Measurements from ENCODE around the gene ZNF853. TPM values are rescaled to one million over a fixed set of nuclear protein-coding genes. Genes with fewer than 3 reads are reported as not detected.
"Not testable (repeated sequence)": the region's sequence is repeated elsewhere in the genome, so short reads cannot be mapped to it uniquely, and the experiment has no call there.

The ZNF853 gene
- polyA plus RNA-seq, 1 of the 3 experiments (the other 2 are of a cell fraction): 15.9 TPM

GRCh38 chr7:6634021-6634420, 18.6 kb downstream of the ZNF853 start:
- CTCF ChIA-PET: interaction anchor here (0.6 to 3.0 kb wide), 2 partner anchors 44 to 76 kb away, joined by 3 to 11 read pairs; partner anchors contain the start of gene INTS15
- 85% methylated on average over 8 of the region's 8 CpGs for WGBS (ENCODE audit: low lambda C conversion rate)
- no peaks in the 10 kb centered on the region for H4K20me1 ChIP-seq (ENCODE audit: insufficient read depth)

GRCh38 chr7:6634971-6635370, 19.6 kb downstream of the ZNF853 start:
- H3K9me3 ChIP-seq; H3F3A ChIP-seq (replicated peaks; ENCODE audit: insufficient read depth); H3K27me3 ChIP-seq (ENCODE audit: insufficient read depth); H3K36me3 ChIP-seq (replicated peaks in 1 of 2; ENCODE audit: control insufficient read depth in 1 of 2, insufficient read depth in 2 of 2, low read length in 1 of 2); H3K4me3 ChIP-seq (ENCODE audit: low read depth in 2 of 2, low read length in 1 of 2); H3K27ac ChIP-seq (ENCODE audit: low read depth in 2 of 2, low read length in 1 of 2); H4K20me1 ChIP-seq (ENCODE audit: insufficient read depth); DNase-seq; H3K4me2 ChIP-seq; H3K9ac ChIP-seq; POLR2A ChIA-PET; H3K9me2 ChIP-seq; H2AFZ ChIP-seq (ENCODE audit: low read depth): not testable (repeated sequence)
- CTCF ChIA-PET: interaction anchor here (0.7 to 3.0 kb wide), 2 partner anchors 45 to 252 kb away, joined by 3 to 11 read pairs; partner anchors contain the start of gene INTS15
- peaks cover 5 to 15% of the 10 kb centered on the region in 2 experiments; a peak in 2 of 4 replicates for H3K4me1 ChIP-seq (ENCODE audit: control insufficient read depth in 1 of 2, insufficient read depth in 2 of 2, low read depth in 1 of 2, low read length in 1 of 2)
- WGBS (ENCODE audit: low lambda C conversion rate): 84% methylated on average over 5 of the region's 5 CpGs
- H3K79me2 ChIP-seq (ENCODE audit: insufficient read depth): peaks cover 34% of the 10 kb centered on the region

More at GRCh38 chr7:6634021-6634420, 18.6 kb downstream of the ZNF853 start:
- peaks cover 0 to under 1% of the 10 kb centered on the region in 2 experiments for H3K36me3 ChIP-seq (replicated peaks in 1 of 2; ENCODE audit: control insufficient read depth in 1 of 2, insufficient read depth in 2 of 2, low read length in 1 of 2)
- H3K4me1 ChIP-seq (ENCODE audit: control insufficient read depth in 1 of 2, insufficient read depth in 2 of 2, low read depth in 1 of 2, low read length in 1 of 2): peaks cover 5 to 14% of the 10 kb centered on the region in 2 experiments; a peak in 2 of 4 replicates
- H3K9me2 ChIP-seq: no peaks in the 10 kb centered on the region
- H3K4me2 ChIP-seq: no peak overlapping the region
- no peaks in the 10 kb centered on the region for H3K27me3 ChIP-seq (ENCODE audit: insufficient read depth)
- no peak overlapping the region for H3K4me3 ChIP-seq (ENCODE audit: low read depth in 2 of 2, low read length in 1 of 2)
- TF ChIP-seq FOXM1 (IDR thresholded peaks at IDR 0.05; ENCODE audit: low read depth) (no peak), ELF1 (IDR thresholded peaks at IDR 0.05) (no peak), MXI1 (IDR thresholded peaks at IDR 0.05; ENCODE audit: low read depth, low read length) (no peak), RCOR1 (IDR thresholded peaks at IDR 0.05; ENCODE audit: low read length) (no peak), NRF1 (IDR thresholded peaks at IDR 0.05; ENCODE audit: low read depth, low read length) (no peak), POLR2AphosphoS5 (IDR thresholded peaks at IDR 0.05; ENCODE audit: low read depth, low read length) (no peak), FOXJ3 (CRISPR knock-in tag; IDR thresholded peaks at IDR 0.05) (no peak), JUND (IDR thresholded peaks at IDR 0.05) (no peak), EZH2phosphoT487 (IDR thresholded peaks at IDR 0.05; ENCODE audit: borderline replicate concordance, low read depth) (no peak), GATA2 (CRISPR knock-in tag; IDR thresholded peaks at IDR 0.05) (no peak), YY1 (IDR thresholded peaks at IDR 0.05; ENCODE audit: low read depth) (no peak), ZBTB33 (IDR thresholded peaks at IDR 0.05; ENCODE audit: borderline replicate concordance, low read depth) (no peak), RXRA (IDR thresholded peaks at IDR 0.05; ENCODE audit: borderline replicate concordance, low read depth) (no peak), FOSL2 (IDR thresholded peaks at IDR 0.05; ENCODE audit: borderline replicate concordance, low read depth) (no peak), RAD21 (IDR thresholded peaks at IDR 0.05; ENCODE audit: low read length) (no peak), EP300 (IDR thresholded peaks at IDR 0.05; ENCODE audit: borderline replicate concordance in 1 of 2, low read depth in 1 of 2, low read length in 1 of 2) (no peak)
- TF ChIP-seq, protein P1, sequence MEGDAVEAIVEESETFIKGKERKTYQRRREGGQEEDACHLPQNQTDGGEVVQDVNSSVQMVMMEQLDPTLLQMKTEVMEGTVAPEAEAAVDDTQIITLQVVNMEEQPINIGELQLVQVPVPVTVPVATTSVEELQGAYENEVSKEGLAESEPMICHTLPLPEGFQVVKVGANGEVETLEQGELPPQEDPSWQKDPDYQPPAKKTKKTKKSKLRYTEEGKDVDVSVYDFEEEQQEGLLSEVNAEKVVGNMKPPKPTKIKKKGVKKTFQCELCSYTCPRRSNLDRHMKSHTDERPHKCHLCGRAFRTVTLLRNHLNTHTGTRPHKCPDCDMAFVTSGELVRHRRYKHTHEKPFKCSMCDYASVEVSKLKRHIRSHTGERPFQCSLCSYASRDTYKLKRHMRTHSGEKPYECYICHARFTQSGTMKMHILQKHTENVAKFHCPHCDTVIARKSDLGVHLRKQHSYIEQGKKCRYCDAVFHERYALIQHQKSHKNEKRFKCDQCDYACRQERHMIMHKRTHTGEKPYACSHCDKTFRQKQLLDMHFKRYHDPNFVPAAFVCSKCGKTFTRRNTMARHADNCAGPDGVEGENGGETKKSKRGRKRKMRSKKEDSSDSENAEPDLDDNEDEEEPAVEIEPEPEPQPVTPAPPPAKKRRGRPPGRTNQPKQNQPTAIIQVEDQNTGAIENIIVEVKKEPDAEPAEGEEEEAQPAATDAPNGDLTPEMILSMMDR (IDR thresholded peaks at IDR 0.05): no peak
- TF ChIP-seq, protein P2, sequence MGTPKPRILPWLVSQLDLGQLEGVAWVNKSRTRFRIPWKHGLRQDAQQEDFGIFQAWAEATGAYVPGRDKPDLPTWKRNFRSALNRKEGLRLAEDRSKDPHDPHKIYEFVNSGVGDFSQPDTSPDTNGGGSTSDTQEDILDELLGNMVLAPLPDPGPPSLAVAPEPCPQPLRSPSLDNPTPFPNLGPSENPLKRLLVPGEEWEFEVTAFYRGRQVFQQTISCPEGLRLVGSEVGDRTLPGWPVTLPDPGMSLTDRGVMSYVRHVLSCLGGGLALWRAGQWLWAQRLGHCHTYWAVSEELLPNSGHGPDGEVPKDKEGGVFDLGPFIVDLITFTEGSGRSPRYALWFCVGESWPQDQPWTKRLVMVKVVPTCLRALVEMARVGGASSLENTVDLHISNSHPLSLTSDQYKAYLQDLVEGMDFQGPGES (IDR thresholded peaks at IDR 0.05; ENCODE audit: low read depth, low read length): no peak
- TF ChIP-seq, protein P3, sequence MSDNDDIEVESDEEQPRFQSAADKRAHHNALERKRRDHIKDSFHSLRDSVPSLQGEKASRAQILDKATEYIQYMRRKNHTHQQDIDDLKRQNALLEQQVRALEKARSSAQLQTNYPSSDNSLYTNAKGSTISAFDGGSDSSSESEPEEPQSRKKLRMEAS (IDR thresholded peaks at IDR 0.05; ENCODE audit: low read depth): no peak
- H2AFZ ChIP-seq (ENCODE audit: low read depth): no peak overlapping the region
- no peaks in the 10 kb centered on the region for H3K9me3 ChIP-seq
- no peaks in the 10 kb centered on the region for H3F3A ChIP-seq (replicated peaks; ENCODE audit: insufficient read depth)
- no peak overlapping the region for H3K27ac ChIP-seq (ENCODE audit: low read depth in 2 of 2, low read length in 1 of 2)
- POLR2A ChIA-PET: no interaction called here
- no peak overlapping the region for H3K9ac ChIP-seq
- peaks cover 25% of the 10 kb centered on the region for H3K79me2 ChIP-seq (ENCODE audit: insufficient read depth)
- DNase-seq: no peak
